SJCRH30 (cell line): Measurements from ENCODE around the gene LAMA5. TPM values are rescaled to one million over a fixed set of nuclear protein-coding genes. Genes with fewer than 3 reads are reported as not detected.

Experiments used
- DNase-seq, 2 experiments: peaks; one replicate each; pipeline ENCODE4 v3.0.0-alpha.2; 2015 to 2020
- H3K27ac ChIP-seq: fragments of 250-450 bp; sonication (Bioruptor Pico); 2 replicates; pipeline ENCODE4 v1.5.1; 2020; ENCODE audit warnings: mild to moderate bottlenecking, moderate library complexity
- H3K27me3 ChIP-seq: fragments of 250-450 bp; sonication (Bioruptor Pico); 2 replicates; pipeline ENCODE4 v1.5.1; 2020; ENCODE audit warnings: mild to moderate bottlenecking, moderate library complexity
- H3K36me3 ChIP-seq: fragments of 250-450 bp; sonication (Bioruptor Pico); 2 replicates; pipeline ENCODE4 v1.5.1; 2020; ENCODE audit warnings: mild to moderate bottlenecking, moderate library complexity
- H3K4me1 ChIP-seq: fragments of 250-450 bp; sonication (Bioruptor Pico); 2 replicates; pipeline ENCODE4 v1.5.1; 2020; ENCODE audit warnings: mild to moderate bottlenecking, moderate library complexity
- H3K4me3 ChIP-seq: fragments of 250-450 bp; sonication (Bioruptor Pico); 2 replicates; pipeline ENCODE4 v1.5.1; 2020; ENCODE audit warnings: mild to moderate bottlenecking, moderate library complexity
- H3K9me3 ChIP-seq: fragments of 250-450 bp; sonication (Bioruptor Pico); replicated peaks from 2 replicates; pipeline ENCODE4 v1.5.1; 2020; ENCODE audit warnings: mild to moderate bottlenecking, moderate library complexity
- total RNA-seq: library from RNA; depleted of rRNA; stranded (reverse); fragments of >200 nt; shearing (Covaris generic); gene quantifications from 2 replicates; pipeline ENCODE4 v1.2.3, GENCODE V29; 2014; rRNA removed

Gene LAMA5, protein sequence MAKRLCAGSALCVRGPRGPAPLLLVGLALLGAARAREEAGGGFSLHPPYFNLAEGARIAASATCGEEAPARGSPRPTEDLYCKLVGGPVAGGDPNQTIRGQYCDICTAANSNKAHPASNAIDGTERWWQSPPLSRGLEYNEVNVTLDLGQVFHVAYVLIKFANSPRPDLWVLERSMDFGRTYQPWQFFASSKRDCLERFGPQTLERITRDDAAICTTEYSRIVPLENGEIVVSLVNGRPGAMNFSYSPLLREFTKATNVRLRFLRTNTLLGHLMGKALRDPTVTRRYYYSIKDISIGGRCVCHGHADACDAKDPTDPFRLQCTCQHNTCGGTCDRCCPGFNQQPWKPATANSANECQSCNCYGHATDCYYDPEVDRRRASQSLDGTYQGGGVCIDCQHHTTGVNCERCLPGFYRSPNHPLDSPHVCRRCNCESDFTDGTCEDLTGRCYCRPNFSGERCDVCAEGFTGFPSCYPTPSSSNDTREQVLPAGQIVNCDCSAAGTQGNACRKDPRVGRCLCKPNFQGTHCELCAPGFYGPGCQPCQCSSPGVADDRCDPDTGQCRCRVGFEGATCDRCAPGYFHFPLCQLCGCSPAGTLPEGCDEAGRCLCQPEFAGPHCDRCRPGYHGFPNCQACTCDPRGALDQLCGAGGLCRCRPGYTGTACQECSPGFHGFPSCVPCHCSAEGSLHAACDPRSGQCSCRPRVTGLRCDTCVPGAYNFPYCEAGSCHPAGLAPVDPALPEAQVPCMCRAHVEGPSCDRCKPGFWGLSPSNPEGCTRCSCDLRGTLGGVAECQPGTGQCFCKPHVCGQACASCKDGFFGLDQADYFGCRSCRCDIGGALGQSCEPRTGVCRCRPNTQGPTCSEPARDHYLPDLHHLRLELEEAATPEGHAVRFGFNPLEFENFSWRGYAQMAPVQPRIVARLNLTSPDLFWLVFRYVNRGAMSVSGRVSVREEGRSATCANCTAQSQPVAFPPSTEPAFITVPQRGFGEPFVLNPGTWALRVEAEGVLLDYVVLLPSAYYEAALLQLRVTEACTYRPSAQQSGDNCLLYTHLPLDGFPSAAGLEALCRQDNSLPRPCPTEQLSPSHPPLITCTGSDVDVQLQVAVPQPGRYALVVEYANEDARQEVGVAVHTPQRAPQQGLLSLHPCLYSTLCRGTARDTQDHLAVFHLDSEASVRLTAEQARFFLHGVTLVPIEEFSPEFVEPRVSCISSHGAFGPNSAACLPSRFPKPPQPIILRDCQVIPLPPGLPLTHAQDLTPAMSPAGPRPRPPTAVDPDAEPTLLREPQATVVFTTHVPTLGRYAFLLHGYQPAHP (N-terminal part only)
- 37.3 and 43.8 TPM in 2 replicates for total RNA-seq

DNA sequence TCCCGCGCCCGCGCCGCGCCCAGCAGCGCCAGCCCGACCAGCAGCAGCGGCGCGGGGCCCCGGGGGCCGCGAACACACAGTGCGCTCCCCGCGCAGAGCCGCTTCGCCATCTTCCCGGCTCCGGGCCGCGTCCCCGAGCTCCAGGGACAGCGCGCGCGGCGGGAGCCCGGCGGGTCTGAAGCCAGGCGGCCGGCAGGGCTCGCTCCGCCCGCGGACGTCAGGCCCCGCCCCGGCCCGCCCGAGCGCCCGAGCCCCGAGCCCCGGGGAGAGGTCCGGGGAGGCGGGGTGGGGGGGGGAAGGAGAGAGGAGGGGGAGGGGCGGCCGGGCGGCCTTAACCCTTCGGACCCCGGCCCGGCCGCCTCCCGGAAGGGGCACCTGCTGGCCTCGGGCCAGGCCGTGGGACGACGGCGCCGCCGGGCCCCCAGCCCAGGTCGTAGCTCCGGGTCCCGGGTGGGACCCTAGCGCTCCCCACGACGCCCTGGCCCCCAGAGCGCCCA is at the start of gene LAMA5:
TSS of gene LAMA5 (minus strand) at position 177 of the 497 bp plus-strand sequence. CDS start at position 110, 67 bp downstream.
- Histone ChIP-seq H3K4me3 (peak within 1 kb of the TSS; percentile 72), H3K27me3 (no peaks in the 10 kb centered on the region), H3K27ac (no peak within 1 kb of the TSS), H3K9me3 (no peaks in the 10 kb centered on the region), H3K36me3 (no peaks in the 10 kb centered on the region), H3K4me1 (peaks cover 75% of the 10 kb centered on the region)
- DNase-seq, result peak; percentile 71 to 80

DNA sequence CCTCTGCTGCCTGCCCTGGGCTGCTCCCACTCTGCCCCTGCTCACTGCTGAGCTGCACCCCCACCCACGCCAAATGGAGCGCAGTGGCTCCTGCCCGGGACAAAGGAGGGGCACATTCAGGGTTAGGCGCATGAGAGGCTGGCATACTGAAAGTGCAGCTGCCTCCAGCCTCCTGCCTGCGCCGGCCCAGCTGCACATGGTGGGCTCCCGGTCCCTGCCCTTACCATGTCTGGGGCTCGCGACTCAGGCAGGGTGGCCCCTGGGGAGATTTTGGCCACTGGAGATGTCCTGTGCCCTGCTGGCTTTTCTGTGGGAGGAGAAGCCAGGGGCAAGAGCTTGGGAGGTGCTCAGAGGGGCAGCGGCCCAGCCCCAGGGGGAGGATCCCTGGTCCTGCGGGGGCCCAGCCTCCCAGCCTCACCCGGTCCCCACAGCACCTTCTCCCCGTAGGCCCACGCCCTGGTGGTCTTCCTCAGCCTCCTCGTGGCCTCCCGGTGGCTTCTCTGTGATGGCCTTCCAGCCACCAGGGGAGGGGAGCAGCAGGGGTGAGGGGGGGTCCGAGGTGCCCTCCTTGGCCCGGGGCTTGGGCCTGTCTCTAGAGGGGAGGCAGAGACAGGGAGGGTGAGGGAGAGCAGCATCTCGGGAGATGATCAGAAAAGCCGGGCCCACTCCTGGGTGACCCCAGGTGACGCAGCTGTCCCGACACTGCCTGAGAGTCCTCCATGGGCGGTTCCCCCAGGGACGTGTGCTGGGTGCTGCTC is 48.4 kb upstream of the LAMA5 start:
- no peak for DNase-seq
- Histone ChIP-seq H3K4me1 (no peaks in the 10 kb centered on the region), H3K27me3 (peaks cover 68% of the 10 kb centered on the region), H3K4me3 (no peak overlapping the region), H3K27ac (no peak overlapping the region), H3K9me3 (no peaks in the 10 kb centered on the region), H3K36me3 (no peaks in the 10 kb centered on the region)

DNA sequence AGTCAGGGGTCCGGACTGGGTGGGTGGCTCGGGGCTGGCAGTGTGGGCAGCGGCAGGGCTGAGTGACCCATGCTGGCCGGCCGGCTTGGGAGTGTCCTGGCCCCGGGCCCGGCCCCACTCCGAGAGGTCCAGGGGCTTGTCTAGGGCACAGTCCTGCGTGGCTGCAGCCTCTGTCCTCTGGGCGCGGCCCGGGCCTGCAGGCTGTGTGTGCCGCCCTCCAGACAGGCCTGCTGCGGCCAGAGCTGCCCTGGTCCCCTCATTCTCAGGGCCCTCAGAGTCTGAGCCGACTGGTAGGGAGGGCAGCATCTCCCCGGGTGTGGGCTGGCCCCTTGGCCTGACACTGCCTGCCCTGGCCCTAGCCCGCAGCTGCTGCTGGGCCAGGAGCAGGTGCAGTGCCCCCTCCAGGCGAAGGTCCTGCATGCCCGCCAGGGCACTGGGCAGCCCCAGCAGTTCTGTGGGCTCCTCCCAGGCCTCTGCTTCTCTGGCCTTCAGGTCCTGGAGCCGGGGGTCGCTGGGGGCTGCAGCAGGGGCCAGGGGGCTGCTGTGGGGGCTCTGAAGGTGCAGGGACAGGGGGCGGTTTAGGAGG is 46.9 kb upstream of the LAMA5 start:
- Histone ChIP-seq H3K9me3 (no peaks in the 10 kb centered on the region), H3K4me3 (no peak overlapping the region), H3K4me1 (no peaks in the 10 kb centered on the region), H3K27ac (no peak overlapping the region), H3K36me3 (no peaks in the 10 kb centered on the region), H3K27me3 (peaks cover 70% of the 10 kb centered on the region)
- no peak for DNase-seq

DNA sequence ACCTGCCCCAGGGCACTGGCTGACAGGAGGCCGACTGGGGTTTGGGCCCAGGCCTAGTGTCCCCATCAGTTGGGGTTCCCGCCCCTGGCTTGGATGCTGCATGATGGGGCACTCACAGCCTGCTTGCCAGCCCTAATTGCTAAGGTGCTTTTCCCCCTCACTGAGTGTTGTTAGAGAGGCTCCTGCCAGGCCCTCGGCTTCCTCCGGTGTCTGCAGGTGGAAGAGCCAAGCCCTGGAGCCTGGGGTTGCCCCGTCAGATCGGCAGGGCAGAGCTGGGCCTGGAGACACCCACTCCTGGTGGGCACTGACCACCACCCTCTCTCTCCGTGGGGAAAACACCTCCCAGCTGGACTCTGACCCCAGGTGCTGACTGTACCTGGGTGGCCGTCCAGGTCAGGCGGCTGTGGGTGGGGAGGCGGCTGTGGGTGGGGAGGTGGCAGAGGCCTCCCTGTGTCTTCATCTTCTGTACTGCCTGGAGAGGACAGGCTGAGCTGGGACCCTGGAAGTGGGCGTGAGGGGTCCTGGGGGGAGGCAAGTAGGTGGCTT is 46.0 kb upstream of the LAMA5 start:
- no peaks in the 10 kb centered on the region for H3K9me3 ChIP-seq
- peaks cover 72% of the 10 kb centered on the region for H3K27me3 ChIP-seq
- no peak overlapping the region for H3K27ac ChIP-seq
- H3K4me1 ChIP-seq, result no peaks in the 10 kb centered on the region
- no peaks in the 10 kb centered on the region for H3K36me3 ChIP-seq
- no peak for DNase-seq
- H3K4me3 ChIP-seq, result no peak overlapping the region

DNA sequence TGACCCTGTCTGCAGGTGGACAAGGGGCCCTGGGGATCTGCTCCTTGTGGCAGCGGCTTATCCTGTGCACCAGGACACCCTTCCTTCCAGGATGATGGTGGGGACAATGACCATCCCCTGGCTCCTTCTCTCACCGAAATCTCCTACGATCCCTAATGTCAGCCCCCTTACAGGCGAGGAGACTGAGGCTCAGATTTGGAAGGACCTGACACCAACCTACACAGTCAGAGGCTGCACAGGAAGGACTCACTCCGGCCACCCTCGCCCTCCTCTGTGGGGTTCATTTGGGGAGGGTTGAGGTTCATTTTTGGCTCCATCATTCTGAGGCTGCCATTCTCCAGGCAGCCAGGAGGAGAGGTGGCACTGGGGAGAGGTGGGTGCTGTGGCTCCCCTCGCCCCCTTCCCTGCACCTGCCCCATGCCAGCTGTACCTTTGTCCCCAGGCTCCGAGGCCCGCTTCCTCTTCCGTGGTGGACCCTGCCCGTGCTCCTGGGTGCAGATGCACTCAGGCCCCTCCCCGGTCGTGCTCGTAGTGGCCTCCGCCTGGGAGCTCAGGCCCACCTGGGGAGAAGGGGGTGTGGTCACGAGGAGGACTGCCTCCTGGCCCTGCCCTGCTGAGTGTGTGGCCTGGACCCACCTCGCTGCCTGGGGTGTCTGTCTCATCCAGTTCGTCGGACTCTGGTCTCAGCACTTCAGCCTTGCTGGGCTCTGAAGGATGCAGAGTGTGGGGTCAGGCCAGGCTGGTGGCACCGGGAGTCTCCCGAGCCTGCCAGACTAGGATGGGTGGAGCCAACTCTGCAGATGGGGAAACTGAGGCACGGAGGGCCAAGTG is 45.3 kb upstream of the LAMA5 start:
- Histone ChIP-seq H3K36me3 (no peaks in the 10 kb centered on the region), H3K27ac (no peak overlapping the region), H3K4me3 (no peak overlapping the region), H3K9me3 (no peaks in the 10 kb centered on the region), H3K4me1 (peaks cover 1% of the 10 kb centered on the region; the same call in 1 of the 2 replicates), H3K27me3 (peaks cover 76% of the 10 kb centered on the region)
- no peak for DNase-seq

DNA sequence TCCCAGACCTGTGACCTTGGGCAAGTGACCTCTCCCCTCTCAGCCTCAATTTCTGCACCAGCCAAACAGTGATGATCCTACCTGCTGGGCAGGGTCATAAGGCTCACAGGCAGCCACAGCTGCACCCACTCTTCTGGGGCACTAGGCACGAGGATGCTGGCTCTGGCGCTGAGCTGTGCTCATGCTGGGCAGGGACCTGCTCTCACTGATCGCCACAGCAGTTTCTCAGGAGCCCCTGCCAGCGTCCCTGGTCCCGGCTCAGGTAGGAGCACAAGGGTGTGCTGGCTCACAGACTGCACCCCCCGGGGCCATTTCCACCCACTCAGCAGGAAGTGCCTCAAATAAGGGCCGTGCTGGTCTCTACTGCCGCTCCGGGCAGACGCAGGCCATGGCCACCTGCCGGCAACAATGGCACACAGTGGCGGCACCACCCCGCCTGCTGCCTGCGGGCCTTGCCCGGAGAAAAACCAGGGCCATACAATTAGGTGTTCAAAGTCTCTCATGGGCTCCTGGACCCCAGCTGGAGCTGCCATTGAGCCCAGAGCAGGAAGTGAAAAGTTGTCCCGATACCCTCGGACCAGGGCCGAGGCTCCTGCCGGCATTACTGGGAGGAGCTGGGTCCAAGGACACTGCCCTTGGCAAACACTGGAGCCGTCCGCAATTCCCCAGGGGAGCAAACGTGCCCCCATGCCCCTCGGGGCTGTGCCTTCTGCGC is 44.5 kb upstream of the LAMA5 start:
- peaks cover 3% of the 10 kb centered on the region; the same call in 1 of the 2 replicates for H3K4me1 ChIP-seq
- H3K36me3 ChIP-seq, result no peaks in the 10 kb centered on the region
- H3K4me3 ChIP-seq, result no peak overlapping the region
- H3K27ac ChIP-seq, result no peak overlapping the region
- no peak for DNase-seq
- peaks cover 71% of the 10 kb centered on the region for H3K27me3 ChIP-seq
- H3K9me3 ChIP-seq, result no peaks in the 10 kb centered on the region

DNA sequence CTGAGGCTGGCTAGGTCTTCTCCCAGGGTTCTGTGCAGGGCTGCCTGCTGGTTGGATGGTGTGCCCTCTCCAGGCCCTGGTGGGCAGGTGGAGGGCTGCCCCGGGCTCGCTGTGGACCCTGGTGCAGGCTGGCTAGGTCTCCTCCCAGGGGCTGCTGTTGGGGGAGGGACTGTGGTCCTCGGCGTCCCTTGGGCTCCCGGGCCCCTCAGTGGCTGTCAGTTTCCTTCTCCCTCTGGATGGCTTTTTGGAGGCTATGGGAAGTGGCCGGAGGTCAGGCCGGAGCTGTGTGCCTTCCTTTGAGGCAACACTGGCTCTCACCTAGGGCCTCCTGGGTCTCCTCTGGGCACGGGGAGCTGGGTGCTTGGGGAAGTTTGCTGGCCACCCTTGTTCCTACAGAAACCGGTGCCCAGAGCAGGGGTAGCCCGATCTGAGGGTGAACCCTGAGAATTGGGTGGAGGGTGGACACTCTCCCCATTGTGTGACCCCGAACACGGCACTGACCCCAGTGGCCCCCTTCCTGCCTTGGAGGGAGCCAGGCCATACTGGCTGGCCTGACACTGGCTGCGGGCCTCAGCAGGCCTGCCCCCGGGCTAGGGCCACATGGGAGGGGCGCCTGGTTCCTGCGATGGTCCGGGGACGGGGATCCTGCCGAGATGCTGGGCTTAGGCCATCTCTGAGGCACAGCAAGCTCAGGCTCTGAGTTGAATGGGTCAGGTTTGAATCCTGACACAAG is 43.8 kb upstream of the LAMA5 start:
- H3K27me3 ChIP-seq, result peaks cover 71% of the 10 kb centered on the region

DNA sequence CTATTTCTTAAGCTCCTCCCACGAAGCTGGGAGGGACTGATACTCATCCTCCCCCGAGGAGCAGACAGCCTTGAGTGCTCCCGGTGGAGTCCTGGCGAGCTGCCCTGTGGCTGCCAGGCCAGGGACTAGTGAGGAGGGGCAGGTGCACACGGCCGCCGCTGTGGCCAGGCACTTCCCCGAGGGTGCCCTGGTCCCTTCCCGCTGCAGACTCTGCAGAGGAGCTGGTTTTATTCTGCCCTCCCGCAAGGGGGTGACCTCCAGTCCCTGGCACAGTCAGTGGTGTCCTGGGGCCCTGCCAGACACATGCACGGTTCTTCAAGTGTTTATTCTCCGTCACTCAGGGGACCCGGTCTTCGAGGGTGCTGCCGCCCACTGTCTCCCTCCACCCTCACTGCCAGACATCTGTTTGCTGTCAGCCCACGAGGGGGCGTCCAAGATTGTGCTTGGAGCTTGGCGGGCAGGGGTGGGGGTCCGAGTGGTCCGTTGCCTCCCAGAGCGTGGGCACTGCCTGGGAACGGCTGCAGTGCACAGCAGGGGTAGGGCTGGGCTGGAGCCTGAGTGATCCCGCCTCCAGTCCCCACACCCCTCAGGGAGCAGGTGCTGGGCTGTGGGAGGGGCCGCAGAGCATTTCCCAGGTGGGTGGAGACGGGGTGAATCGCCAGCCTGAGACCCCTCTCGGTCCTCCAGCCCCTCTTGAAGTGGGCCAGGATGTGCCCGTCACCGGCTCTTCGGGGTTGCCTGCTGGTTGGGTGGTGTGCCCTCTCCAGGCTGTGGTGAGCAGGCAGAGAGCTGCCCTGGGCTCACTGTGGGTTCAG is 43.0 kb upstream of the LAMA5 start:
- Histone ChIP-seq H3K9me3 (no peaks in the 10 kb centered on the region), H3K27ac (no peak overlapping the region), H3K4me3 (no peak overlapping the region), H3K36me3 (no peaks in the 10 kb centered on the region), H3K27me3 (peaks cover 63% of the 10 kb centered on the region), H3K4me1 (peaks cover 8% of the 10 kb centered on the region; the same call in 1 of the 2 replicates)
- DNase-seq, result peak; percentile 61 to 72

More for the DNA sequence above, 43.8 kb upstream of the LAMA5 start:
- Histone ChIP-seq H3K4me3 (no peak overlapping the region), H3K36me3 (no peaks in the 10 kb centered on the region), H3K9me3 (no peaks in the 10 kb centered on the region), H3K27ac (no peak overlapping the region), H3K4me1 (peaks cover 8% of the 10 kb centered on the region; the same call in 1 of the 2 replicates)
- no peak for DNase-seq

DNA sequence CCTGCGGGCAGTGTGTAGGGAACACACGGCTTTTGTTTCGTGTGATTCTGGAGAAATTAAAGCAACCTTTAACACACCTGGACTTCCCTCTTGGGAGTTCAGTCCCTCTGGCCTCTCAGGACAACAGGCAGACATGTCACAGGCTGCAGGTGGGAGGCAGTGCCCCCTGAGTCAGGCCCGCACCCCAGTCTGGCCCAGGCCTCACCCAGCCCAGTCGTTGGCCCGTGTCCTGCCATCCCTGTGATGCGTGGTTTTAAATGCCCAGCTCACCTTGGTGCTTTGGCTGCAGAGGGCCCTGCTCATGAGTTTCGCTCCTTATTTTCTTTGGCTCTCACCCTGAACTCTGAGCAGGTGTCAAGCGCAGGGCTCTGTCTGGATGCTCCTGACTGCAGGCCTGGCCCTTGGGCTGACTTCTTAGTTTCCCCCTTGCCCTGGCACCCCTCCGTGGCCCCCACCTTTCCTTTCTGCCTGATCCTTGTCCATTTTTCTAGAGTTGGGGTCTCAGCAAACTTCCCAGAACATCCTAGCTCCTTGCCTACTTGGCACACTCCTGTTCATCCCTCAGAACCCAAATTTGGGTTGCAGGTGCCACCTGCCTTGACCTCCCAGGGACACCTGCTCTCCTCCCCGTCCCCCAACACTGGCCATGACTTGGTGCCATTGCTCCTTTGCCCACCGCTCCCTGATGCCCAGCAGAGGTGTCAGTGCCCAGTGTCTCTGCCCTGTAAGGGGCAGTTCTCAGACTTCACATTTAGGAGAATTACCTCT is 42.2 kb upstream of the LAMA5 start:
- Histone ChIP-seq H3K9me3 (no peaks in the 10 kb centered on the region), H3K4me3 (no peak overlapping the region), H3K27ac (no peak overlapping the region), H3K4me1 (peaks cover 8% of the 10 kb centered on the region; the same call in 1 of the 2 replicates), H3K36me3 (no peaks in the 10 kb centered on the region), H3K27me3 (peaks cover 55% of the 10 kb centered on the region)
- no peak for DNase-seq

DNA sequence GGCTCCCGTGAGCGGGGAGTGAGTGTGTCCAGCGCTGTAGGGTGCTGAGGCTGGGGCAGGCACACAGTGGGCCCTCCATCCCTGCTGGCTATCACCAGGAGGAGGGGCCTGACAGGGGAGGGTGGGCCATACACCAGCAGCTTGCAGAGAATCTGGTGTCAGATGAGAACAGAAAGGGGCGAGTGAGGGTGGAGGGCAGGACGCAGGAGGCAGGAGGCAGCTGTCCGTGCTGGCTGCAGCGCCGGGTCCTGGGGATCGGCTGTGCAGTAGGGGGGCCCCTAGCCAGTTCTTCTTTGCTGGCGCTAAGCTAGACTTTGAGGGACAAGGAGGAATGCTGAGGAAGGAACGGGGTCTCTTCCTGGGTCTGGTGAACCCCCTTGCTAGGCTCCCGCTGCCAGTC is 41.5 kb upstream of the LAMA5 start:
- DNase-seq, result peak; percentile 64 to 65
- peaks cover 48% of the 10 kb centered on the region for H3K27me3 ChIP-seq
- H3K4me3 ChIP-seq, result no peak overlapping the region
- H3K9me3 ChIP-seq, result no peaks in the 10 kb centered on the region
- no peak overlapping the region for H3K27ac ChIP-seq
- H3K36me3 ChIP-seq, result no peaks in the 10 kb centered on the region
- peaks cover 8% of the 10 kb centered on the region; the same call in 1 of the 2 replicates for H3K4me1 ChIP-seq
